SK-MEL-5 (cell line): ENCODE results near the gene FN1. TPM values are rescaled to one million over a fixed set of nuclear protein-coding genes. Genes with fewer than 3 reads are reported as not detected.

Experiments used
- DNase-seq: peaks from one replicate; pipeline ENCODE4 v3.0.0-alpha.2; 2016; ENCODE audit warnings: low read depth, low spot score
- in situ Hi-C: cut with HindIII; loops from 2 replicates; pipeline ENCODE4 v1.10.0; 2016; ENCODE audit warnings: low sequenced_read_pairs, high pct_unique_total_duplicates, low pct_unique_long_range_greater_than_20kb
- total RNA-seq: library from RNA; depleted of rRNA; stranded (reverse); fragments of >200 nt; shearing (Covaris generic); gene quantifications from 2 replicates; pipeline ENCODE4 v1.2.3, GENCODE V29; 2014

Gene FN1
- total RNA-seq, 1 experiment from 2014 or later = 424 TPM

- no peak for DNase-seq
- in situ Hi-C loops = no loop called here
Measured at GRCh38 chr2:215450188-215451011, 14.5 kb upstream of the FN1 start.

DNA sequence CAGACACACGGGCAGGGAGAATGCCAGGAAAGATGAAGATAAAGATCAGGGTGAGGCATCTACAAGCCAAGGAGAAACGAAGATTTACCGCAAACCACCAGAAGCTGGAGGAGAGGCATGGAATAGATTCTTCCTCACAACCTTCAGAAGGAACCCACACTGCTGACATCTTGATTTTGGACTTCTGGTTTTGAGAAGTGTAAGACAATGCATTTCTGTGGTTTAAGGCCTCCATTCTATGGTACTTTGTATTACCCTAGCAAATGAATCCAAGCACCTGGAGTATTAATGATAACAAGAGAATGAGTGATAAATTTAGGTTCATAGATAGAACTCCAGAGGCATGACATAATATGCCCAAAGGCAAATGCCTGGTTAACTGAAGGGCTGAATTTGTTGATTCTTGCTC lies 11.8 kb upstream of the FN1 start:
- in situ Hi-C loops = no loop called here
- DNase-seq = no peak

DNA sequence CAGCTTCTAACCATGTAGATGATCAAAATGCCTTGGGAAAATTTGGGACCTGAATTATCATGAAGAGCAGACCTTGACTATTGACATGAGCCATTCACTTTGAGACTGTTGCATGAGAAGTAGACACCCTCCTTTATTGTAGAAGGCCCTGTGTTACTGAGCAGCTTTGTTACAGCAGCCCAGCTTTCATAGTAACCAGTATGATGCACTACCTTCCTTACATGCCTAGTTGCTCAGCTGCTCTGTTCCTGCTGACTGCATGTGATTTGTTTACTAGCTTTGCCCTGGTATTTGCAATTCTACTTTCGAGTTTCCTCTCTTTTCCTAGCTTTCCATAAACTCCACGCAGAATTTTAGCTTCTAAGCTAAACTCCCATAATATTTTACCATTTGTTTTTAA lies 11.2 kb upstream of the FN1 start:
- peak; percentile 75 for DNase-seq
- in situ Hi-C loops = no loop called here

DNA sequence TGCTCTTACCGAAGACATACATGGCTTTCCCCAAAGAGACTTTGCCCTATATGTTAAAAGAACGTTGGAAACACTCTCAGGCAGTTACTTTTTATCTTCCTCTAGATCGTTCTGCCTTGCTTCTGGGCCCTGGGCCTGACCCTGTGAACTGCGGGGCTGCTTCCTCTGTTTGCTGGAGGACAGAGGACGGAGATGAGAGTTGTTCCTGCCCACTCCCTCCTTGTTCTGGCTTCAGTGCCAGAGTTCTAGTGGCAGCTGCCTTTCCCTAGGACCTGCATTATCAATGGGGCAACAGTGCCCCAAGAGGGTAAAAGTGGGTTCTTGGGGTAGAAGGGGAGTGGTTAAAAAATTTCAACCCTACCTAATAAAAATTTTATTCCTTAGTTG lies 6.5 kb upstream of the FN1 start:
- in situ Hi-C loops = no loop called here
- DNase-seq = peak; percentile 49

DNA sequence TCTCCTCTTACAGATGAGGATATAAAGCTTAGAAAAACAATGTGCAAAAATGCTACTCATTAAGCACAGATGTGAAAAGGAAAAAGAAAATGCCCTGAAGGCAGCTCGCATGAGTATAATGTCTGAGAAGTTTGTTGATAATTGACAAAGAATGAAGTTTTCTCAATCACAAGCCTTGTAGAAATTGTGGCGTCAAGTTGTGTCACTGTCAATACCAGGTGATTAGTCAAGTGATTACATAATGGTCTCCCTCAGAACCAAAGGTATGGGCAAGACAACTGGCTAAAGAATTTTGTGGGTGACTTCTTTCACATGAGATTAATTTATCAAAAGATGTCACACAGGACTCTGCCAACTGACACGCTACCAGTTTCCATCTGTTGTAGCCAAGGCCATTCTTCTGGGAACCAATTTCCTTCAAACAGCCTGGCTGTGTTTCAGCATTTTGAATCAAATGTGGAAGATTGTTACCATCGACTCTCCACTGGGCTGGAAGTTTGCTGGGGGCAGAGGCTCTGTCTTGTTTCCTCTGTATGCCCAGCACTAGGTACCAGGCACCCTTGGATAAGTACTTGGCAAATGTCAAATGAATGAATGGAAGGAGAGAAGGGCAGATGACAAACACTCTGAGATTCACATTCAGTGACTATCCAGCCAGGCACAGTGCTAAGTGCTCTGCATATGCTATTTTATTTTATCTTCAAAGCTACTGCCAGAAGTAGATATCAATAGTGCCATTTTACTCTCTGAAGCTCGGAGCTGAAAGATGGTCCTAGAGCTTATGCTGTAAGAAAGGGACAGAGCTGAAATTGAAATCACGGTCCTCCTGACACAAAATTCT lies 5.9 kb upstream of the FN1 start:
- in situ Hi-C loops = no loop called here

DNA sequence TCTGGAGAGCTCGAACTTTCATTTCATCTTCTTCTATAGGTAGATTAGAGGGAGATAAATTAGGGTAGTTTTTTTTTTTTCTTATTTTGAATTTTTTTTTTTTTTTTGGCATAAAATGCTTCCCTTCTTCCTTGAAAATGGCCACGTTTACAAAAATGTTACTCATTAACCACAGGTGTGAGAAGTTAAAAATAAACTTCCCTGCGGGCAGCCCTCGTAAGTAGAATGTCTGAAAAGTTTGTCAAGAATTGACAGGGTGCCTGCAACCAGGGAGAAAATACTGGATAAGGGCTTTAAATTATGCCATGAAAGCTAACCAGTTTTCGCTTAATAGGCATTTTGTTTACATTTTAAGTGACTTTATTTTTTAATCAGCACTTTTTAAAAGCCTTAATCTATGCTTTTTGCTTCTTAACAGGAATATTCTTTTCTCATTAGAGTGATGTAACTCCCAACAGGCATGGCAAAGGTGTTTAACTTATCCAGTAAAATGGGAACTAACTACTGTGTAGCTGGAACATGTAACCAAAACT lies 4.2 kb upstream of the FN1 start:
- DNase-seq = no peak
- in situ Hi-C loops = no loop called here

More for the DNA sequence above, 5.9 kb upstream of the FN1 start:
- peak; percentile 84 for DNase-seq

DNA sequence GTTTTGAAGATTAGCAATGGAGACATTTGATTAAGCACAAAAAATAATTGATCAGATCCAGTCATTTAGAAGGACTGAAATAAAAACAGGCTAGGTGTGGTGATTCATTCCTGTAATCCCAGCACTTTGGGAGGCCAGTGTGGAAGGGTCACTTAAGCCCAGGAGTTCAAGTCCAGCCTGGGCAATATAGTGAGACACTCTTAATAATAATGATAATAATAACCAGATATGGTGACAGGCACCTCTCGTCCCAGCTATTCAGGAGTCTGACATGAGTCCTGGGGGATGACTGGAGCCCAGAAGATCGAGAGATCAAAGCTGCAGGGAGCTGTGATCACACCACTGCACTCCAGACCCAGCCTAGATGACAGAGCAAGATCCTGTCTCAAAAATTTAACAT lies 3.5 kb upstream of the FN1 start:
- in situ Hi-C loops = no loop called here
- DNase-seq = peak; percentile 23

DNA sequence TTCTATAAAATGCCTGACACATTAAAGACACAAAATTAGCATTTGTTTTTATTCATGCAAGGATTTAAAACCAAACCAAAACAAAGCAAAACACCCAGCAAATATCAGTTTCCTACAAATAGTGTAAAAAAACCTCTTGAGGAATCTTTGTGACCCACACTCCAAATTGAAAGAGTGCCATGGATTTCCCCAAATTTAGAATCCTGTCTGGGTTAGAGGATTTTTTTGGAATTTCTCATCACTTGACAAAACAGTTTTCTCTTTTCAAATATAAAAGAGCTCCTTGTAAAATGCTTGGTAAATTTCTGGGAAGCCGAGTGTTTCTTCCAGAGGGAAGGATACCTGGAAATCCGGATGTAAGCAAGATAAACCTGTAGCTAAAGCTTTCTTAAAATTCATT lies 1.7 kb upstream of the FN1 start:
- in situ Hi-C loops = no loop called here
- no peak for DNase-seq

GRCh38 chr2:215436705-215437565 lies 1.1 kb upstream of the FN1 start:
- in situ Hi-C loops = no loop called here
- peak; percentile 24 for DNase-seq

DNA sequence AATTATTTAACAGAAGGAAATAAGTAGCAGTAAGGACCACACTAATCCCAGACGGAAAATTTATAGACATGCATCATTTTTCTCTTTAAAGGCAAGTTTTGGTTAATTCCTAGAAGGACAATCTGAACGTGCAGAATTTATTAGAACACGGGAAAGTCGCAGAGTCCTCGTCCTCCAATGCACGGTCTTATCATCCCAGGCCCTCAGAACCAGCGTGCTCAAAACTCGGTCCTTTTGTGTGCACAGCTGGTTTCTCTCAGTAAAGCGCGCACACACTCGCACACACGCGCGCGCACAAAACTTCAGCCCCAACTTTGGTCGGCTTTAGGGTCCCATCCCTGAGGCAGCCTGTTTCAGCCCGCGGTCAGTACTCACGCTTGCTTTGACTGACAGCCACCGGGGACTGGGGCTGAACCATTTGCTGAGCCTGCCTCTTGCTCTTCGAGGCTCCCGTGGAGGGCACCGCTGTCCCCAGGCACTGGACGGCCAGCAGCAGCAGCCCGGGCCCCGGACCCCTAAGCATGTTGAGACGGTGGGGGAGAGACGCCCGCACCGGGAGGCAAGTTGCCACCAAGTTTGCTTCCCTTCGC lies 493 bp downstream of the FN1 start:
- peak; percentile 38 for DNase-seq
- in situ Hi-C loops = no loop called here

DNA sequence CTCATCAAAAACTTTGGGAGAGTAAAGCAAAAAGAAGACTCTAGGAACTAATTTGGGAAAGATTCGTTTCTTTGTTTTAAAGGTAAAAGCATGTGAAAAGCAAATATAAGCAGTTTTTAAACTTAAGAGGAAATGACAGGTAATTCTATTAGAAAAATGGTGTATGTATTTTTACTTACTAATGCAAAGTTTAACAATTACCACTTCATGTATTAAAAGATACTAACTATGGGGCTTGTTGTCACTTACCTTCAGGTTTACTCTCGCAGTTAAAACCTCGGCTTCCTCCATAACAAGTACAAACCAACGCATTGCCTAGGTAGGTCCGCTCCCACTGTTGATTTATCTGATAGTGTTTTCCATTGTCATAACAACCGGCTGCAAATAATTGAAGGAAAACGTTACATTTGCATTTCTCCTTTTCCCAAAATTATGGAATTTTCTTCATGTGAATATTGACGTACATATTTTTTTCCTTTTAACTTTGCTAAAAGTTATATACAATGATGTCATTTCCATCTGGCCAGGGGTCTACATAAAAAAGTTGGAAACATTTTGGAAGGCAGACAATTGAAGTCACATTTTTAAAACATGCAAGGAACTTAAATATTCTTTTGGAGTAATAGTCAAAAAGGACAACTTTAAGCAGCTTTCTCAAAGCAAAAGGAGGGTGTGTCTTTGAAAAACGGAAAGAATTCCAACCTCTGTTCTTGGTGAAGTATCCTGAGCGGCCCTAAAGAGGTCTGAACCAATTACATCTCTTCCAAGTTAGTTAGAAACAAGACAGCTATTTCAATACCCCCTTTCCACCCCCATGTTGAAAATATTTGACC lies 1.2 kb downstream of the FN1 start:
- no peak for DNase-seq
- in situ Hi-C loops = no loop called here

DNA sequence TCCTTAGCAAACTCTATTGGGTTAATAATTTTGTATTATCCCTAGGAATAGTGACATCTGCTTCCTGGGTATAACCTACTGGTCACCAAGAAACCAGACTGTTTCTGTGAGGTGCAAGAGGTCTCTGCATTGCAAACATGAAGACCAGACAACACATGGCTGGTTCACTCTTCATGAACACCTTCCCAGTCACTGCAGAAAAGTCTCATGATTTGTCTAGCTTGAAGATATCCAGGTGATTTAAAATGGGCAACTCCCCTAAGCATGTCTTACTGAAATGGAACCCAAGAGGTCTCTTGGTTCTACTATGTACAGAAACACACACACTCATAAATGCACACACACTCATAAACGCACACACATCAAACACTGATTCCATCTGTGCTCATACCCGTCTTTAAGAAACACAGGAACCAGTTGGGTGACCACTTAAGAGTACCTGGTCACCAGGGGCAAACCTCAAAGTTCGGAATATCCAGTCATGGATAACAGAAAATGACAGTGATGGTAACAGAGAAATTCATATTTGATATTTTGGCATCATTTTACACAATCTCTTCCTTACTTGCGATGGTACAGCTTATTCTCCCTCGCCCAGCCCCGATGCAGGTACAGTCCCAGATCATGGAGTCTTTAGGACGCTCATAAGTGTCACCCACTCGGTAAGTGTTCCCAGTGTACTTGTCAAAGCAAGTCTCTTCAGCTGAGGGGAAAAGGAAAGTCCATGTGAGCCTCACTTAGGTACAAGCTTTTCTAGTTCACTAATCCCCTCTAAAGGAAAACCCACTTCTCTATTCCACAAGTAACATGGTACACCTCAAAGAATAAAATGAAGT lies 2.9 kb downstream of the FN1 start:
- in situ Hi-C loops = no loop called here
- no peak for DNase-seq

DNA sequence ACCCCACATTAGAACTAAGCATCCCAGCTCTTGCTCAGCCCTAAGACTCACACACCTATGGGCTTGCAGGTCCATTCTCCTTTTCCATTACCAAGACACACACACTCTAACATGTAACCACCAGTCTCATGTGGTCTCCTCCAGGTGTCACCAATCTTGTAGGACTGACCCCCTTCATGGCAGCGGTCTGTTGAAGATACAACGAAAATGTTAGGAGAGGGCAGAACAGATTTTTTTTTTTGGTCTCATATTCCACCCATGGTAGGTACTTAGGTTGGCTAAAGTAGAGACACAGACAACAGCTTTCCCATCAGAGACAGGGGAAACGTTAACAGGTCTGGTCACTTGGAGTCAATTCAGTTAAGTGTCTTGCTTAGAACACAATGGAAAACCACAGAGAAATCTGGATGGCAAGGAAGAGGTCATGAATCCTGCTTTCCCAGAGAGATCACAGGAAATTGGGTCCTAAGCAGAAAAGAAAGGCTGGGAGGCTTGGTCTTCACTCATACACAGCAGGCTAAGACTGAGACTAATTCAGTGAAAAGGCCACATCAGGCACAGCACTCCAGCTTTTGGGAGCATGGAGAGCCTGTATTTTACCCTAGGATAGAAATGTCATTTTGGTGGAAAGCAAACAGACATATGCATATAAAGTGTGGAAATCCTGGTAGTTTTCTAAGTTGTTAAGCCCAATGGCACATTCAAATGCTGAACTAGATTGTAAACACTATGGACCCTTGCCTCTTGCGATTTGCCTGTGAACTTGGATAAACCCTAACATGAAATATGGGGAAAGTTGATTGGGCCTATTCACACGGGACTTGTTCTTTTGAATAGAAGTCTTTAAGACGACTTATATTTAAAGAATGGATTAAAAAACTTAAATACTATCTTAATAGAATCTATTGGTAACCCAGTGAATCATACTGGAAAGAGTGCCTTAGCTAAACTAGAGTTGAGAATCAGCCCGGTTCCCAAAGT lies 3.8 kb downstream of the FN1 start:
- no peak for DNase-seq
- in situ Hi-C loops = no loop called here

GRCh38 chr2:215431290-215431689 lies 4.6 kb downstream of the FN1 start:
- DNase-seq = no peak
- in situ Hi-C loops = no loop called here
